ENCODE data around the gene PIH1D1.

Gene PIH1D1
- total RNA-seq: 53.8 to 60.7 (median 60.7) reads per million in 3 donors

DNA sequence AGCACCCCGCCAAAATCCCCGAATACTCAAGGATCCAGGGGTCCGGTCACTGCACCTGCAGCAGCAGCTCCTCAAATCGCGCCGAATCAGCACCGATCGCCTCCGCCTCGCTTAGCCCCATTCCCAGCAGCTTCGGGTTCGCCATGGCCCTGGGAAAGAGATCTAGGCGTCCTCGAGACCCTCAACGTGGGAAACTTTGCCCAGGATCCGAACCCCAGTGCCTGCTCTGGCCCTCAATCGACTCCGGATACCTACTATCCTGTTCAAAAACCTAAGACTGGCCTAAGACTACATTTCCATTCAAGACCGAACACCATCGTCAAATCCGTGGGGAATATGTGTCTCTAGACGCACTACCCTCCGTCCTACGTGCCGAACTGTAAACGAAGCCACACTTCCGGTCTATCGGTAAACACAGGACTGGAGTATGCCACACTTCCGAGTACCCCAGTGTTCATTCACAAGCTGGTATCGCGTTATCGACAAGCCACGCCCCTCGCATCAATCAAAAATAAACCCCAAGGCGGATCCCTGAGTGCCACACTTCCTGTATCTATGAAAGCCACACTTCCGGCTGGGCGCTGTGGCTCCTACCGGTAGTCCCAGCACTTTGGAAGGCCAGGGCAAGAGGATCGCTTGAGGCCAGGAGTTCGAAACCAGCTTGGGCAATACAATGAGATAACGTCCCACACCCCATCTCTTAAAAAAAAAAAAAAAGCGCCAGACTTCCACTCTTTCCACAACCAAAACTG, at the start of gene PIH1D1:
Gene PIH1D1 (minus strand): TSS at position 385 of the 752 bp plus-strand sequence. CDS start 240 bp downstream, at position 145.
- no peaks in the 10 kb centered on the region for H3K27me3 ChIP-seq (replicated peaks; ENCODE audit: control insufficient read depth, insufficient read depth, low read length, poor library complexity, severe bottlenecking)
- peak; percentile 88 to 93 (median 88) for DNase-seq
- H3K36me3 ChIP-seq (ENCODE audit: control insufficient read depth, insufficient read depth, low read length): peaks cover 15% of the 10 kb centered on the region
- no peaks in the 10 kb centered on the region for H3K9me3 ChIP-seq (ENCODE audit: control insufficient read depth, low read length)
- peak within 1 kb of the TSS; percentile 73 for H3K4me3 ChIP-seq (ENCODE audit: insufficient read depth, low read depth, low read length, poor library complexity, severe bottlenecking)
- peak within 1 kb of the TSS; percentile 96 for H3K27ac ChIP-seq (ENCODE audit: insufficient read depth, low read length, poor library complexity, severe bottlenecking)
- peaks cover 18% of the 10 kb centered on the region for H3K4me1 ChIP-seq (ENCODE audit: control insufficient read depth, insufficient read depth, low read length, poor library complexity, severe bottlenecking)

- Histone ChIP-seq H3K4me1 (ENCODE audit: control insufficient read depth, insufficient read depth, low read length, poor library complexity, severe bottlenecking) (peaks cover 34% of the 10 kb centered on the region), H3K36me3 (ENCODE audit: control insufficient read depth, insufficient read depth, low read length) (peaks cover 26% of the 10 kb centered on the region), H3K4me3 (ENCODE audit: insufficient read depth, low read depth, low read length, poor library complexity, severe bottlenecking) (peak overlapping the region; percentile 92), H3K9me3 (ENCODE audit: control insufficient read depth, low read length) (no peaks in the 10 kb centered on the region), H3K27ac (ENCODE audit: insufficient read depth, low read length, poor library complexity, severe bottlenecking) (peak overlapping the region; percentile 97), H3K27me3 (replicated peaks; ENCODE audit: control insufficient read depth, insufficient read depth, low read length, poor library complexity, severe bottlenecking) (no peaks in the 10 kb centered on the region)
- peak in 1 of 3 donors; percentile 23 for DNase-seq
Observed at GRCh38 chr19:49499030-49499670, 47.5 kb upstream of the PIH1D1 start.

DNA sequence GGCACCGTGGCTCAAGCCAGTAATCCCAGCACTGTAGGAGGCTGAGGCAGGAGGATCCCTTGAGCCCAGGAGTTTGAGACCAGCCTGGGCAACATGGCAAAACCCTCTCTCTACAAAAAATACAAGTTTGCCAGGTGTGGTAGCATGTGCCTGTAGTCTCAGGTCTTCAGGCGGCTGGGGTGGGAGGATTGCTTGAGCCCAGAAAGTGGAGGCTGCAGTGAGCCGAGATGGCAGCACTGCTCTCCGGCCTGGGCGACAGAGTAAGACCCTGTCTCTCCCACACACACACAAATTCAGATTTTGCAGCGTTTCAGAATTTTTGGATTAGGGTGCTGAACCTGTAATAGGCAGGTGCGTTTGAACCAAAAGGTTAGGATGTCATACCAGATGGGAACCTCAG, 46.9 kb upstream of the PIH1D1 start:
- H3K27ac ChIP-seq (ENCODE audit: insufficient read depth, low read length, poor library complexity, severe bottlenecking): peak overlapping the region; percentile 97
- peaks cover 26% of the 10 kb centered on the region for H3K36me3 ChIP-seq (ENCODE audit: control insufficient read depth, insufficient read depth, low read length)
- no peaks in the 10 kb centered on the region for H3K9me3 ChIP-seq (ENCODE audit: control insufficient read depth, low read length)
- peaks cover 33% of the 10 kb centered on the region for H3K4me1 ChIP-seq (ENCODE audit: control insufficient read depth, insufficient read depth, low read length, poor library complexity, severe bottlenecking)
- peak overlapping the region; percentile 92 for H3K4me3 ChIP-seq (ENCODE audit: insufficient read depth, low read depth, low read length, poor library complexity, severe bottlenecking)
- H3K27me3 ChIP-seq (replicated peaks; ENCODE audit: control insufficient read depth, insufficient read depth, low read length, poor library complexity, severe bottlenecking): no peaks in the 10 kb centered on the region
- DNase-seq: no peak

DNA sequence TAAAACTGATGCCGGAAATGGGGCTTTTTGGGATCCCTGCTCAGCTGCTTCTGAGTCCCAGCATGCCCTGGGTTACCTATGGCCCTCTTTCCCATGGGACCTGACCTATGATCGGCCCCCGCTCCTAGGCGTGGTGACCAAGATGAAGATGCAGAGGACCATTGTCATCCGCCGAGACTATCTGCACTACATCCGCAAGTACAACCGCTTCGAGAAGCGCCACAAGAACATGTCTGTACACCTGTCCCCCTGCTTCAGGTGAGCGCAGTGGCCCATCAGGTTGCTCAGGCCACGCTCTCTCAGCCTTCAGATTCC, 46.1 kb upstream of the PIH1D1 start:
- H3K27ac ChIP-seq (ENCODE audit: insufficient read depth, low read length, poor library complexity, severe bottlenecking): peak overlapping the region; percentile 97
- peaks cover 31% of the 10 kb centered on the region for H3K36me3 ChIP-seq (ENCODE audit: control insufficient read depth, insufficient read depth, low read length)
- no peaks in the 10 kb centered on the region for H3K9me3 ChIP-seq (ENCODE audit: control insufficient read depth, low read length)
- peak overlapping the region; percentile 92 for H3K4me3 ChIP-seq (ENCODE audit: insufficient read depth, low read depth, low read length, poor library complexity, severe bottlenecking)
- H3K27me3 ChIP-seq (replicated peaks; ENCODE audit: control insufficient read depth, insufficient read depth, low read length, poor library complexity, severe bottlenecking): no peaks in the 10 kb centered on the region
- DNase-seq: no peak
- peaks cover 28% of the 10 kb centered on the region for H3K4me1 ChIP-seq (ENCODE audit: control insufficient read depth, insufficient read depth, low read length, poor library complexity, severe bottlenecking)

GRCh38 chr19:49497047-49497788, 45.6 kb upstream of the PIH1D1 start:
- peaks cover 29% of the 10 kb centered on the region for H3K4me1 ChIP-seq (ENCODE audit: control insufficient read depth, insufficient read depth, low read length, poor library complexity, severe bottlenecking)
- DNase-seq: peak; percentile 62 to 75 (median 70)

DNA sequence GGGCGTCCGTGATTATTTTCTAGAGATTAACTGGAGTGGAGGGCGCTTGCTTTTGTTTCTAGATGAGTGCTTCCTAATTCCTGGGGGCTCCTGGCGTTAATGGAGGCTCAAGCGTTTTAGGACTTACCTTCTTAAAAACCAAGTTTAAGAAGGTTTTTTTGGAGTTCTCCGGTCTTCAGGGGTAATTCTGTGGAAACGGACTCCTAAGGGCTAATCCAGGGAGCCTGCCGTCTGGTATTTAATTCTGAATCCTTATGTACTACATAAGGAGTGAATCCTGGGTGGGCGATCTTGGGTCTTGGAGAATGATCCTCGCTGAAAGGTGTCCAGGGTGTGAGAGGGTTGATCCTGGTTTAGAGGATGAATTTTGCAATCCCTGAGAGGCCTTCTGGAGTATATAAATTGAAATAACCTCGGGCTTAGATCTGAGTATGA, 45.0 kb upstream of the PIH1D1 start:
- Histone ChIP-seq H3K4me3 (ENCODE audit: insufficient read depth, low read depth, low read length, poor library complexity, severe bottlenecking) (peak overlapping the region; percentile 92), H3K9me3 (ENCODE audit: control insufficient read depth, low read length) (no peaks in the 10 kb centered on the region), H3K4me1 (ENCODE audit: control insufficient read depth, insufficient read depth, low read length, poor library complexity, severe bottlenecking) (peaks cover 24% of the 10 kb centered on the region), H3K36me3 (ENCODE audit: control insufficient read depth, insufficient read depth, low read length) (peaks cover 42% of the 10 kb centered on the region), H3K27me3 (replicated peaks; ENCODE audit: control insufficient read depth, insufficient read depth, low read length, poor library complexity, severe bottlenecking) (no peaks in the 10 kb centered on the region), H3K27ac (ENCODE audit: insufficient read depth, low read length, poor library complexity, severe bottlenecking) (peak overlapping the region; percentile 97)
- no peak for DNase-seq

More at GRCh38 chr19:49497047-49497788, 45.6 kb upstream of the PIH1D1 start:
- Histone ChIP-seq H3K27me3 (replicated peaks; ENCODE audit: control insufficient read depth, insufficient read depth, low read length, poor library complexity, severe bottlenecking) (no peaks in the 10 kb centered on the region), H3K9me3 (ENCODE audit: control insufficient read depth, low read length) (no peaks in the 10 kb centered on the region), H3K4me3 (ENCODE audit: insufficient read depth, low read depth, low read length, poor library complexity, severe bottlenecking) (peak overlapping the region; percentile 92), H3K36me3 (ENCODE audit: control insufficient read depth, insufficient read depth, low read length) (peaks cover 36% of the 10 kb centered on the region), H3K27ac (ENCODE audit: insufficient read depth, low read length, poor library complexity, severe bottlenecking) (peak overlapping the region; percentile 97)

DNA sequence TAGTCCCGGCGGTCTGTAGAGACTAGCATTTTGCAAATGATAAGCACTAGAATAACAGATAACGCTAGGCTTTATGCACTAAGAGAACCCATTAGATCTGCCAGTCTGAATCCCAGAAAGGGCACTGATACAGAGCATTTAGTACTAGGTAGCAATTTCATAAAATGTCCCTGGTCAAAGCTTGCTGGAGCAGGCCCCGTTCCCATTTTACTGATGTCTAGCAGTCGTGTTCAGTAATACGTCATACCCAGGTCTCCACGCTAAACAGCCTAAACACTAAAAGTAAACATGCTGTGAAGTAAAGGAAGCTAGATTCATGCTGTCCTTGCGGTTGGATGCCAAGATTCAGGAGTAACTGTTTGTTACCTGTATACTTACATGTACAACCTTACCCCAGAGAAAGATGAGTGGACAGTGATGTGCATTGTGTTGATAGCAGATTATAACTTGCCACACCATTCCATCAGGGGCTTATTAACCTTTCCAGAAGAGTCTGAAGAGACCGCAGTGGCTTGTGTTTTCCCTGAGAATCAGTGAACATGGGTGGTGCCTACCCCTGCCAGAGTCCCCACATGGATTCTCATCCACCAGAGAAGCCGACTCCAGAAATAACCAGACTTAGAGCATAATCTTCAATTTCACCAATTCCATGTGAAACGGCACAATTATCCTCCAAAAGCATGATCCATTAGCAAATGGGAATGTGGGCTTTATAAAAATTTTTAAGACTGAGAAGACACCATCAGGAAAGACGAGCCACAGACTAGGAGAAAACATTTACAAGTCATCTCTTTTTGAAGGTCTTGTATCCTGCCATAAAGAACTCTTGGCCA, 41.2 kb upstream of the PIH1D1 start:
- H3K36me3 ChIP-seq (ENCODE audit: control insufficient read depth, insufficient read depth, low read length): peaks cover 47% of the 10 kb centered on the region
- DNase-seq: no peak

DNA sequence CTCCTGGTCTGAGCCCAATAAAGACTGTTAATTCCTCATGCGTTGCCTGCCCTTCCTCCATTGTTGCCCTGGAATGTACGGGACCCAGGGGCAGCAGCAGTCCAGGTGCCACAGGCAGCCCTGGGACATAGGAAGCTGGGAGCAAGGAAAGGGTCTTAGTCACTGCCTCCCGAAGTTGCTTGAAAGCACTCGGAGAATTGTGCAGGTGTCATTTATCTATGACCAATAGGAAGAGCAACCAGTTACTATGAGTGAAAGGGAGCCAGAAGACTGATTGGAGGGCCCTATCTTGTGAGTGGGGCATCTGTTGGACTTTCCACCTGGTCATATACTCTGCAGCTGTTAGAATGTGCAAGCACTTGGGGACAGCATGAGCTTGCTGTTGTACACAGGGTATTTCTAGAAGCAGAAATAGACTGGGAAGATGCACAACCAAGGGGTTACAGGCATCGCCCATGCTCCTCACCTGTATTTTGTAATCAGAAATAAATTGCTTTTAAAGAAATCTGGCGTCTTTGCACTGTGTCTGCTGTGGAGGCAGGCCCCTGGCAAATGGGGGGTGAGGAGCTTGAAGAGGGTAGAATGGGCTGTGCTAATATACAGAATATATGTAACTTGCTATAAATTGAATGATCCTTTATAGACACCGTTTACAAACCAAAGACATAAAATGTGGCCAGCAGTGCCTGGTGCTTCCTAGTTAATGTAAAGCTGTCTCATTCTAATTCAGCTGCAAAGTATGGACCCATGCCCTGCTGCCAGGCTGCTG, 40.4 kb upstream of the PIH1D1 start:
- Histone ChIP-seq H3K36me3 (ENCODE audit: control insufficient read depth, insufficient read depth, low read length) (peaks cover 45% of the 10 kb centered on the region), H3K4me3 (ENCODE audit: insufficient read depth, low read depth, low read length, poor library complexity, severe bottlenecking) (no peak overlapping the region), H3K9me3 (ENCODE audit: control insufficient read depth, low read length) (no peaks in the 10 kb centered on the region), H3K27ac (ENCODE audit: insufficient read depth, low read length, poor library complexity, severe bottlenecking) (peak overlapping the region; percentile 29), H3K27me3 (replicated peaks; ENCODE audit: control insufficient read depth, insufficient read depth, low read length, poor library complexity, severe bottlenecking) (no peaks in the 10 kb centered on the region), H3K4me1 (ENCODE audit: control insufficient read depth, insufficient read depth, low read length, poor library complexity, severe bottlenecking) (peaks cover 33% of the 10 kb centered on the region)
- DNase-seq: no peak

More for the DNA sequence above, 41.2 kb upstream of the PIH1D1 start:
- peak overlapping the region; percentile 29 for H3K27ac ChIP-seq (ENCODE audit: insufficient read depth, low read length, poor library complexity, severe bottlenecking)
- H3K9me3 ChIP-seq (ENCODE audit: control insufficient read depth, low read length): no peaks in the 10 kb centered on the region
- H3K4me3 ChIP-seq (ENCODE audit: insufficient read depth, low read depth, low read length, poor library complexity, severe bottlenecking): no peak overlapping the region
- H3K4me1 ChIP-seq (ENCODE audit: control insufficient read depth, insufficient read depth, low read length, poor library complexity, severe bottlenecking): peaks cover 39% of the 10 kb centered on the region
- no peaks in the 10 kb centered on the region for H3K27me3 ChIP-seq (replicated peaks; ENCODE audit: control insufficient read depth, insufficient read depth, low read length, poor library complexity, severe bottlenecking)

Measured in effector memory CD4-positive, alpha-beta T cell (primary cell).